ENCODE results near the gene EP400. TPM values are rescaled to one million over a fixed set of nuclear protein-coding genes. Genes with fewer than 3 reads are reported as not detected.

Gene EP400
- total and polyA plus RNA-seq, 9 of the 15 experiments (the other 6 are each of a cell fraction or from before 2014, with no cell fraction given) = 4.5 to 58.0 (median 7.0) TPM

- ChIA-PET POLR2A (no interaction called here), CTCF (ENCODE audit: low intra/inter-chr PET ratio) (no interaction called here)
- Histone ChIP-seq H3K27ac (ENCODE audit: extremely low read depth, low read depth, low read length) (no peak overlapping the region), H3K9me1 (ENCODE audit: control insufficient read depth, insufficient read depth, low read length) (no peaks in the 10 kb centered on the region), H3K9me3 (replicated peaks; ENCODE audit: control insufficient read depth, insufficient read depth, low read depth, low read length) (no peaks in the 10 kb centered on the region), H3K79me2 (ENCODE audit: control insufficient read depth, insufficient read depth, low read length) (no peaks in the 10 kb centered on the region), H3K4me1 (replicated peaks in 1 of 2; ENCODE audit: control insufficient read depth in 2 of 2, insufficient read depth in 2 of 2, low read length in 2 of 2) (peaks cover 0 to 6% of the 10 kb centered on the region in 2 experiments; a peak in 1 of 5 replicates), H2AFZ (ENCODE audit: low read depth, low read length) (no peak overlapping the region), H3K27me3 (ENCODE audit: control insufficient read depth in 2 of 2, insufficient read depth in 2 of 2, low read length in 2 of 2) (no peaks in the 10 kb centered on the region), H3K36me3 (ENCODE audit: control insufficient read depth, insufficient read depth, low read length) (peaks cover 92% of the 10 kb centered on the region), H3K9ac (ENCODE audit: insufficient read depth in 1 of 2, low read depth in 2 of 2, low read length in 2 of 2) (no peak overlapping the region), H3K4me3 (no peak overlapping the region), H3K4me2 (ENCODE audit: insufficient read depth, low read length) (no peak overlapping the region), H4K20me1 (replicated peaks; ENCODE audit: control insufficient read depth, insufficient read depth, low read length) (no peaks in the 10 kb centered on the region; the same call in 1 of the 2 replicates)
- no TSS peak for BruUV-seq (replicated peaks)
- in situ Hi-C loops (cut with MboI) (no loop called here), intact Hi-C loops (cut with micrococcal nuclease) (no loop called here)
- FAIRE-seq = no peak
- 80% methylated on average over 2 of the region's 2 CpGs for whole genome bisulfite sequencing (ENCODE audit: insufficient coverage, low coverage, missing lambda C conversion rate)
- ATAC-seq = no peak
- DNase-seq (ENCODE audit: extremely low read depth in 1 of 4, low spot score in 3 of 4) = no peak
- no peak for TF ChIP-seq ERF (CRISPR knock-in tag; IDR thresholded peaks at IDR 0.05)
- no peak for TF ChIP-seq ZFPM2 (CRISPR knock-in tag; IDR thresholded peaks at IDR 0.05)
- TF ChIP-seq, protein P1, sequence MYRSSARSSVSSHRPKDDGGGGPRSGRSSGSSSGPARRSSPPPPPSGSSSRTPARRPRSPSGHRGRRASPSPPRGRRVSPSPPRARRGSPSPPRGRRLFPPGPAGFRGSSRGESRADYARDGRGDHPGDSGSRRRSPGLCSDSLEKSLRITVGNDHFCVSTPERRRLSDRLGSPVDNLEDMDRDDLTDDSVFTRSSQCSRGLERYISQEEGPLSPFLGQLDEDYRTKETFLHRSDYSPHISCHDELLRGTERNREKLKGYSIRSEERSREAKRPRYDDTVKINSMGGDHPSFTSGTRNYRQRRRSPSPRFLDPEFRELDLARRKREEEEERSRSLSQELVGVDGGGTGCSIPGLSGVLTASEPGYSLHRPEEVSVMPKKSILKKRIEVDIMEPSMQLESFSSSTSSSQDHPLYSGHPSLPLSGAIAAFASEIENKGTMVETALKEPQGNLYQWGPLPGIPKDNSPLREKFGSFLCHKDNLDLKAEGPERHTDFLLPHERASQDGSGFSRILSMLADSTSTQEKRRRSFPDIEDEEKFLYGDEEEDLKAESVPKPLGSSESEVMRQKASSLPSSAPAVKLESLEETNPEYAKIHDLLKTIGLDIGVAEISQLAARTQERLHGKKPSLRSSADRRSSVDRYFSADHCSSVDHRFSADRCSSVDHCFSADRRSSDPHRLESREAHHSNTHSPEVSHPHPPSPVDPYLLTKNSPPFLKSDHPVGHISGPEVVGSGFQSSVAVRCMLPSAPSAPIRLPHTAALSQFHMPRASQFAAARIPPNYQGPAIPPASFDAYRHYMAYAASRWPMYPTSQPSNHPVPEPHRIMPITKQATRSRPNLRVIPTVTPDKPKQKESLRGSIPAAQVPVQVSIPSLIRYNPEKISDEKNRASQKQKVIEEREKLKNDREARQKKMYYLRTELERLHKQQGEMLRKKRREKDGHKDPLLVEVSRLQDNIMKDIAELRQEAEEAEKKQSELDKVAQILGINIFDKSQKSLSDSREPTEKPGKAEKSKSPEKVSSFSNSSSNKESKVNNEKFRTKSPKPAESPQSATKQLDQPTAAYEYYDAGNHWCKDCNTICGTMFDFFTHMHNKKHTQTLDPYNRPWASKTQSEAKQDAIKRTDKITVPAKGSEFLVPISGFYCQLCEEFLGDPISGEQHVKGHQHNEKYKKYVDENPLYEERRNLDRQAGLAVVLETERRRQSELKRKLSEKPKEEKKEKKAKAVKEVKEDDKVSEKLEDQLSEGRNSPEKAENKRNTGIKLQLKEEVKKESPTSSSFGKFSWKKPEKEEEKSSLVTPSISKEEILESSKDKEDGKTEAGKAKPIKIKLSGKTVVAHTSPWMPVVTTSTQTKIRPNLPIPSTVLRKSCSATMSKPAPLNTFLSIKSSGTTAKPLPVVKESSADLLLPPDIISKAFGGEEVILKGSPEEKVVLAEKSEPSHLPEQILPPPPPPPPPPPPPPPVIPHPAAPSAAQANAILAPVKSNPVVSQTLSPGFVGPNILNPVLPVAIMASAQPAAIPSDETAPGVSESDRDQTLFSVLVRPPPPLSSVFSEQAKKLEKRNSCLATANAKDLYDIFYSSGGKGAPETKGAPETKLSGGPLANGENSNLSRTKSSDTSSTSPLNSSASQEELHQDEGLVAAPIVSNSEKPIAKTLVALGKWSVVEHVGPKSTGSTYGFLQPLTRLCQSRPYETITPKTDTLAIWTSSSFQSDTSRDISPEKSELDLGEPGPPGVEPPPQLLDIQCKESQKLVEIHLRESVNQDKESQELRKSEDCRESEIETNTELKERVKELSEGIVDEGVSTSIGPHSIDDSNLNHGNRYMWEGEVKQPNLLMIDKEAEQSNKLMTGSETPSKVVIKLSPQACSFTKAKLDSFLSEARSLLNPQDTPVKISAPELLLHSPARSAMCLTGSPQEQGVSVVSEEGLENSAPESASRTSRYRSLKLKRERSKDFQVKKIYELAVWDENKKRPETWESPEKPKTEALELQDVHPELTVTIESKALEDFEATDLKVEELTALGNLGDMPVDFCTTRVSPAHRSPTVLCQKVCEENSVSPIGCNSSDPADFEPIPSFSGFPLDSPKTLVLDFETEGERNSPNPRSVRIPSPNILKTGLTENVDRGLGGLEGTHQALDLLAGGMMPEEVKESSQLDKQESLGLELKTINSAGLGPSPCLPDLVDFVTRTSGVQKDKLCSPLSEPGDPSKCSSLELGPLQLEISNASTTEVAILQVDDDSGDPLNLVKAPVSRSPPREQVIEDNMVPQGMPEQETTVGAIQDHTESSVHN (IDR thresholded peaks at IDR 0.05; ENCODE audit: borderline replicate concordance in 1 of 2, low read depth in 1 of 2) = no peak
- TF ChIP-seq SMARCA5 (IDR thresholded peaks at IDR 0.05) = no peak
- TF ChIP-seq ADNP (tag; IDR thresholded peaks at IDR 0.05) = no peak
- TF ChIP-seq, protein P2, sequence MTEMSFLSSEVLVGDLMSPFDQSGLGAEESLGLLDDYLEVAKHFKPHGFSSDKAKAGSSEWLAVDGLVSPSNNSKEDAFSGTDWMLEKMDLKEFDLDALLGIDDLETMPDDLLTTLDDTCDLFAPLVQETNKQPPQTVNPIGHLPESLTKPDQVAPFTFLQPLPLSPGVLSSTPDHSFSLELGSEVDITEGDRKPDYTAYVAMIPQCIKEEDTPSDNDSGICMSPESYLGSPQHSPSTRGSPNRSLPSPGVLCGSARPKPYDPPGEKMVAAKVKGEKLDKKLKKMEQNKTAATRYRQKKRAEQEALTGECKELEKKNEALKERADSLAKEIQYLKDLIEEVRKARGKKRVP (CRISPR knock-in tag; IDR thresholded peaks at IDR 0.05) = no peak
- TF ChIP-seq TCF7 (IDR thresholded peaks at IDR 0.05; ENCODE audit: borderline replicate concordance) = no peak
- no peak for TF ChIP-seq CHD4 (IDR thresholded peaks at IDR 0.05; ENCODE audit: insufficient read depth, insufficient replicate concordance, low read depth, low read length, poor library complexity, severe bottlenecking)
Measured at GRCh38 chr12:132021965-132022364, 72.2 kb downstream of the EP400 start.
